Parathyroid adenoma (tissue), 2 donors: ENCODE results near the gene TSPEAR.

Source experiments
- H2AFZ ChIP-seq: fragments of 300-600 bp; sonication (generic); one replicate; pipeline ENCODE4 v1.7.0; 2017; ENCODE audit warnings: antibody characterized with exemption, mild to moderate bottlenecking
- H3K27ac ChIP-seq: fragments of 300-600 bp; sonication (generic); one replicate; pipeline ENCODE4 v1.7.0; 2017
- H3K27me3 ChIP-seq: fragments of 300-600 bp; sonication (generic); one replicate; pipeline ENCODE4 v1.7.0; 2017; ENCODE audit warnings: low read length; ENCODE audit not compliant: control insufficient read depth, insufficient read depth
- H3K36me3 ChIP-seq: fragments of 300-600 bp; sonication (generic); one replicate; pipeline ENCODE4 v1.7.0; 2017; ENCODE audit warnings: low read length; ENCODE audit not compliant: control insufficient read depth, insufficient read depth
- H3K4me1 ChIP-seq: fragments of 300-600 bp; sonication (generic); one replicate; pipeline ENCODE4 v1.7.0; 2017; ENCODE audit warnings: control low read depth
- H3K4me2 ChIP-seq: fragments of 300-600 bp; sonication (generic); one replicate; pipeline ENCODE4 v1.7.0; 2017; ENCODE audit warnings: low read length
- H3K4me3 ChIP-seq: fragments of 300-600 bp; sonication (generic); one replicate; pipeline ENCODE4 v1.7.0; 2017; ENCODE audit warnings: low read depth, low read length
- H3K79me2 ChIP-seq: fragments of 300-600 bp; sonication (generic); one replicate; pipeline ENCODE4 v1.7.0; 2017; ENCODE audit warnings: control low read depth
- H3K9ac ChIP-seq: fragments of 300-600 bp; sonication (generic); one replicate; pipeline ENCODE4 v1.7.0; 2017; ENCODE audit warnings: mild to moderate bottlenecking
- H3K9me3 ChIP-seq: fragments of 300-600 bp; sonication (generic); one replicate; pipeline ENCODE4 v1.7.0; 2017; ENCODE audit warnings: low read length; ENCODE audit not compliant: control insufficient read depth
- CTCF ChIP-seq: fragments of 300-600 bp; sonication (generic); IDR thresholded peaks from one replicate; pipeline ENCODE4 v1.7.0; 2017; ENCODE audit warnings: antibody characterized with exemption, mild to moderate bottlenecking
- donor health status: primary hyperparathyroidism.

TSPEAR gene

GRCh38 chr21:44510109-44510507 lies 201.3 kb downstream of the TSPEAR start:
- no peaks in the 10 kb centered on the region for H3K27me3 ChIP-seq
- H3K9ac ChIP-seq = no peak overlapping the region

DNA sequence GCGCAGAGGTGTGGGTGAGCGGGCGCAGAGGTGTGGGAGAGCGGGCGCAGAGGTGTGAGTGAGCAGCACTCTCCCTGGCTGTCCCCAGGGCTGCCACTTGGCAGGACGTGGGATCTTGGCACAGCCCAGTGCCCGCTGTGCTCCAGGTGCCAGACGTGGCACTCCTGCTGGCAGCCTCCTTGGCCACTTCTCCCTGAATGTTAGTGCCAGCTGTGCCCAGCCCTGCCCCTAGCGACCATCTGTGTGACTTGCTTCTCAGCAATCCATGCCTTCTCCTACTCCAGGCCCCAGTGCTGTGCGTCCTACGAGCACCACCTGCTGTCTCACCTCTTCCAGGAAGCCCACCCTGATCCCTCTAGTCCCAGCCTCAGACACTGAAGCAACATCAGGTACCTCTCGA lies 201.8 kb downstream of the TSPEAR start:
- Histone ChIP-seq H3K4me3 (no peak overlapping the region), H3K4me1 (no peaks in the 10 kb centered on the region), H3K27me3 (no peaks in the 10 kb centered on the region), H2AFZ (no peak overlapping the region), H3K4me2 (no peak overlapping the region), H3K27ac (no peak overlapping the region), H3K9ac (no peak overlapping the region), H3K9me3 (no peaks in the 10 kb centered on the region), H3K36me3 (no peaks in the 10 kb centered on the region), H3K79me2 (no peaks in the 10 kb centered on the region)
- no peak for TF ChIP-seq CTCF

More at GRCh38 chr21:44510109-44510507, 201.3 kb downstream of the TSPEAR start:
- Histone ChIP-seq H3K79me2 (no peaks in the 10 kb centered on the region), H3K27ac (no peak overlapping the region), H3K9me3 (no peaks in the 10 kb centered on the region), H3K4me3 (no peak overlapping the region), H3K36me3 (no peaks in the 10 kb centered on the region), H3K4me2 (peak overlapping the region; percentile 68), H3K4me1 (no peaks in the 10 kb centered on the region), H2AFZ (no peak overlapping the region)
- no peak for TF ChIP-seq CTCF

- no peaks in the 10 kb centered on the region for H3K36me3 ChIP-seq
- no peak overlapping the region for H3K9ac ChIP-seq
- H3K4me3 ChIP-seq = no peak overlapping the region
- no peaks in the 10 kb centered on the region for H3K27me3 ChIP-seq
- H2AFZ ChIP-seq = no peak overlapping the region
- H3K4me2 ChIP-seq = no peak overlapping the region
- no peak for TF ChIP-seq CTCF
- H3K9me3 ChIP-seq = no peaks in the 10 kb centered on the region
- no peaks in the 10 kb centered on the region for H3K4me1 ChIP-seq
- no peaks in the 10 kb centered on the region for H3K79me2 ChIP-seq
- H3K27ac ChIP-seq = no peak overlapping the region
Measured at GRCh38 chr21:44508711-44509445, 202.5 kb downstream of the TSPEAR start.

- Histone ChIP-seq H3K27me3 (no peaks in the 10 kb centered on the region), H3K9ac (no peak overlapping the region), H3K36me3 (no peaks in the 10 kb centered on the region), H3K4me1 (no peaks in the 10 kb centered on the region), H3K9me3 (no peaks in the 10 kb centered on the region), H3K27ac (no peak overlapping the region), H3K4me3 (no peak overlapping the region), H3K79me2 (no peaks in the 10 kb centered on the region), H3K4me2 (no peak overlapping the region), H2AFZ (no peak overlapping the region)
- no peak for TF ChIP-seq CTCF
Measured at GRCh38 chr21:44508426-44508710, 203.0 kb downstream of the TSPEAR start.
